Measurements from ENCODE around the gene ATP11B.
"Not testable (repeated sequence)": the region's sequence is repeated elsewhere in the genome, so short reads cannot be mapped to it uniquely, and the experiment has no call there.

The ATP11B gene

DNA sequence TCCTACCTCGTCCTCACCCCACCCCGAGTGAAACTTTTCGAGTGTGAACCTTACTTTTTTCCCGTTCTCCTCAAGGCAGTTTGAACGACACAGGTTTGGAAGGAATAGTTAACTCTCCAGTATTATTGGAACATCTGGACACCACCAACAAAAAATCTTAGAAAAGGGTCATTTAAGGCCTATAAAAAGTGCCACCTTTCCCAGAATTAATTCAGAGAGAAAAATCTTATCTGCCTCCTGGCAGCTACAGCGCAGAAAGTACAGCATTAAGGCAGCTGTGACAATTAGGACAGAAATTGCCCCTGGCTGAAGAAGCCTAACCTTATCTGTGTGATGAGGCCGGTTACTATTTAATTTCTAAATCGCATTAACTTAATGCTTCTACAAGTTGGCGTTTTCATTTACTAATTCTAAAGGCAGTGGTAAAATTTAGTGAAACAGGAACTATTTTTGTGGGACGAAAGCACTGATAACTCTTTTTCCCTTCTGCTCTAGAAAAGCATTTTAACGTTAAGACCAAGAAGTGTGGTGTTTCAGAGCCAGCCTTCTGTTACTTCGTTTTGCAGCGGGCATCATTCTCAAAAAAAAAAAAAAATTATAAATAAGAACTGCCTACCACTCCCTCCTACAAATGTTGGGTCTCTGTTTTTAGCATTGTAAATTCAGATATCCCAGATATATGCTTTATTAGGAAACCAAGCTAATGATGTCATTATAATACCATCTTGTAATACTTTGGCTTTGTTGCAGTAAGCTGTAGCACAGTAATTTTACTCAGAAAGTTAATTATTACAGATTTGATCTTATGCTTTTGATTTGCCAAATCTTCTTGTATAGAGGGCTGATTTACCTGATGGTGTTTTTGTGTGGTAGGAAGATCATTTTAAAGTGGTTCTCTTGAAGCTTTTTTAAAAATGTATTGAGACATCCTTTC lies 1.4 kb downstream of the ATP11B start:
- no peak for DNase-seq (ENCODE audit: low read depth in 1 of 2, low spot score in 1 of 2)

- DNase-seq (ENCODE audit: low read depth in 1 of 2, low spot score in 1 of 2): no peak
Observed at GRCh38 chr3:182795389-182795782, 2.1 kb downstream of the ATP11B start.

- no peak for DNase-seq (ENCODE audit: low read depth in 1 of 2, low spot score in 1 of 2)
Observed at GRCh38 chr3:182796310-182796709, 3.0 kb downstream of the ATP11B start.

- DNase-seq (ENCODE audit: low read depth in 1 of 2, low spot score in 1 of 2): no peak
Observed at GRCh38 chr3:182797876-182798275, 4.6 kb downstream of the ATP11B start.

- DNase-seq (ENCODE audit: low read depth in 1 of 2, low spot score in 1 of 2): not testable (repeated sequence)
Observed at GRCh38 chr3:182799143-182799542, 5.8 kb downstream of the ATP11B start.

GRCh38 chr3:182800508-182800907 lies 7.2 kb downstream of the ATP11B start:
- DNase-seq (ENCODE audit: low read depth in 1 of 2, low spot score in 1 of 2): no peak

DNA sequence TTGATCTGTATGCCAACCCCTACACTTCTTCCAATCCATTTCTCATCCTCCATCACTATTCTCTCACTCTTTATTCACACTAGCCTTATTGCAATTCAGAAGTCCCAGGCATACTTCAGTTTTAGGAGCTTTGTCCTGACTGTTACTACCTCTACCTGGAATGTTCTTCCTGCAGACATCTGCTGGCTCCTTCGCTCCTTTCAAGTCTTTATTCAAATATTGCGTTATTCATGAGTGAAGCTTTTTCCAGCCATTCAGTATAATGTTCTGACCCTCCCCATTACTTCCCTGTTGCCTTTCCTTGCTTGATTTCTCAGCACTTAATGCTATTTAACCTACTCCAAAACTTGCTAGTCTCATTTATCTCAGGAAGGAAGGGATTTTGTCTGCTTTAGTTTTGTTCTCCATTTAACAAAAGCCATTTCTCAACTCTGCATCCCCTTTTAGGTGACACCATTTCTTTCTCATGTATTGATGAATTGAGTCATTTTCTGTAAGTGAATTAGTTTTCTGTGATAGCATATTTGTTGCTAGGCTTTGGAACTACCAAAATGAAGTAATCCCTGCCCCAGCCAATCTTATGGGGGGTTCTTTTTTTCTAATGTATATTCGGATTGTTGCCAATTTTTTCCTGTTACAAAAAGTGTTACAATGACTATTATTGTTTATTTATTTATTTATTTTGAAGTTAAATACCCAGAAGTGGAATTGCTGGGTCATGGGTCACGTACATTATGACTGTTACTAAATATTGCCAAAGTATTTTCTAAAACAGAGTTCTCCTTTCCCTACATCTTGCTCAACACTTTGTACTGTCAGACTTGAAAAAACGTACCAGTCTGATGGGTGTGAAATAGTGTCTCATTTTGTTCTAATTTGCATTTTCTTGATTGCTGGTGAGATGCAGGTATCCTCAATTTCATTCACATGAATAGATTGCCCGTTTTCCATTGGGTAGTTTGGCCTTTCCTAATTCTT lies 9.4 kb downstream of the ATP11B start:
- DNase-seq (ENCODE audit: low read depth in 1 of 2, low spot score in 1 of 2): no peak

DNA sequence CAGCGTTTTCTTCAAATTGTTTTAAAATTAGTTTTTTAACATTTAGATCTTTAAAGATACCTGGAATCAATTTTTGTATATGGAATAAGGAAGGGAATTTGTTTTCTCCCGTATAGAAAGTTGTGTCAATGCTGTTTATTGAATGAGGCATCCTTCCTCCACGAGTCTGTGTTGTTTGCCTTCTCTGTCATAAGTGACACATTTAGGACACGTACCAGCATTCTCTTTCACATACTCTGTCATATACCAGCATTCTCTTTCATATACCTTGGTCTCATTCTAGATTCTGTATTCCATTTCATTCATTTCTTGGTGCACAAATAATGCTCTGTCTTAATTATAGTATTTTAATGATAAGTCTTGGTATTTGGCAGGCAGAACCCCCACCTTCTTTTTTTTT lies 10.3 kb downstream of the ATP11B start:
- DNase-seq (ENCODE audit: low read depth in 1 of 2, low spot score in 1 of 2): no peak

GRCh38 chr3:182807061-182807460 lies 13.8 kb downstream of the ATP11B start:
- no peak for DNase-seq (ENCODE audit: low read depth in 1 of 2, low spot score in 1 of 2)

DNA sequence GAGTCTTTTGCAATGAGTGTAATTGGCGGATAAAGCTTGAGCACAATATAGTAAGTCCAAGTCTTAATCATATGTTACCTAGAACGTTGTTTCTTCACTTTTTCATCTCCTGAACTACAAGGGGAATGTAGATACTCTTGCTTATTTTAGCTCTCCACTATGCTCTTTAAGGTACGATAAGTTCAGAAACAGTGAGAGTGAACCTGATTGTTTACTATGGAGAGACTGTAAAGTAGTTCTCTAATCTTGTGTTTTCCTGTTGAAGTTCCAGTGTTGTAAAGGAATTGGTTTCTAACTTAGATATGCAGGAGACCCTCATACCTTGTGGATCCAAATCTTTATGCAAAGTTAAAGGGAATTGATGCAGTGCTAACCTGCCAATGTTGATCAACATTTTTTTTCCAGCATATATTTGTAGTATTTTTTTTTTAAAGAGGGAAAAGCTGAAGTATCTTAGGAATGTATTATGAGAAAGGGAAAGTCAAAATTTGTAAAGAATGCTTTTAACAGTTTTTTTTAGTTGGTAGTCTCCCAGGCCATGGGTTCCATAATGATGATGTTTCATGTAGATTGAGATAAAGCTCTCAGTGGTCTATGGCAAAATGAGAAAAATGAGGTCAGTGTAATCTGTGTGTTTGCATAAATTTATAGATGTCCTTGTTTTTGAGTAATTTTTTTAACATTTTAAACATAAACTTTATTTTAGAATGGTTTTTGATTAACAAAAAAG lies 14.9 kb downstream of the ATP11B start:
- no peak for DNase-seq (ENCODE audit: low read depth in 1 of 2, low spot score in 1 of 2)

GRCh38 chr3:182809531-182809930 lies 16.2 kb downstream of the ATP11B start:
- DNase-seq (ENCODE audit: low read depth in 1 of 2, low spot score in 1 of 2): no peak

GRCh38 chr3:182810574-182811268 lies 17.4 kb downstream of the ATP11B start:
- no peak for DNase-seq (ENCODE audit: low read depth in 1 of 2, low spot score in 1 of 2)

DNA sequence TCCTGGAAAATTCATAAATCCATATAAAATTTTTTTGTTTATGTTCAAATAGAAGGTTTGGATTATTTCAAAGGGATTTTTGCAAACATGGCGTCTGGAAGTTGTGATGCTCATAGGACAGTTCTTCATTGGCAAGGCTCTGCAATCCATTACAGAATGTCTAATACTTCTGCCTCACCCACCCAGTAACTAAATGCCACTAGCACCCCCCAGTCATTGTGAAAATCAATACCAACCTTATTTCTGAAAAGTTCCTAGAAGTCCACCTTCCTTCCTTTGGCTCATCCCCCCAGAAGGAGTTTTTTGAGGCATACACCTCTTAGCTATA lies 17.9 kb downstream of the ATP11B start:
- DNase-seq (ENCODE audit: low read depth in 1 of 2, low spot score in 1 of 2): no peak

GRCh38 chr3:182812123-182812522 lies 18.8 kb downstream of the ATP11B start:
- DNase-seq (ENCODE audit: low read depth in 1 of 2, low spot score in 1 of 2): no peak

GRCh38 chr3:182814419-182815062 lies 21.2 kb downstream of the ATP11B start:
- no peak for DNase-seq (ENCODE audit: low read depth in 1 of 2, low spot score in 1 of 2)

GRCh38 chr3:182816181-182816580 lies 22.9 kb downstream of the ATP11B start:
- DNase-seq (ENCODE audit: low read depth in 1 of 2, low spot score in 1 of 2): no peak

- no peak for DNase-seq (ENCODE audit: low read depth in 1 of 2, low spot score in 1 of 2)
Observed at GRCh38 chr3:182818296-182818978, 25.1 kb downstream of the ATP11B start.

DNA sequence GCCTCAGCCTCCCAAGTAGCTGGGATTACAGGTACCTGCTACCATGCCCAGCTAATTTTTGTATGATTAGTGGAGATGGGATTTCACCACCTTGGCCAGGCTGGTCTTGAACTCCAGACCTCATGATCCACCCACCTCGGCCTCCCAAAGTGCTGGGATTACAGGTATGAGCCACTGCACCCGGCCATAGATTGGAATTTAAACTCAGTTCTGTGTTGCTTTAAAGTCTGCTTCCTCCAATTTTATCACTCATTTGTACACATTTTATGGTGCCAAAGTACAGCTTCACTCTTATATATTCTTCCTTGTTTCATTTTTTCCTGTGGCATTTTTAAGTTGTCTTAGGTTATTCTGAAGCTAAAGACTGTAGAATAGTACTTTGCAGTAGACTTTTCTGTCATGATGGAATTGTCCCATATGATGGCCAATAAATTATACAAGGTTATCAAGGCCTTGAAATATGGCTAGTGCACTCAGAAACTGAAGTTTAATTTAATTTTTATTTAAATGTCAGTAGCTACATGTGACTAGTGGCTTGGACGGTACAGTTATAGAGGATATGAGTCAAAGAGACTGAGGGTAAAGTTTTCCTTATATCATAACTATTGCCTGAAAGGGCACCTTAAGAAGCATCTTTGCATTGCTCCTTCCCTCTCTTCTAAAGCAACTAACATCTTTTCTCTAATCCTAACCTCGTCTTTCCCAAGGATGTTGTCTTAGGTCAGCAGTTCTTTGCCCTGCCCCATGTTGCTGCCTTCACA lies 28.1 kb downstream of the ATP11B start:
- DNase-seq (ENCODE audit: low read depth in 1 of 2, low spot score in 1 of 2): no peak

- not testable (repeated sequence) for DNase-seq (ENCODE audit: low read depth in 1 of 2, low spot score in 1 of 2)
Observed at GRCh38 chr3:182822260-182822659, 29.0 kb downstream of the ATP11B start.
